GM21717 (cell line): ENCODE results near the gene AGAP1.

Source experiments
- ATAC-seq: cut with Tn5 transposase; IDR thresholded peaks from one replicate; pipeline ENCODE4 v1.9.1; 2021; ENCODE audit warnings: mild to moderate bottlenecking, moderate library complexity; ENCODE audit not compliant: unreplicated experiment

AGAP1 gene

DNA sequence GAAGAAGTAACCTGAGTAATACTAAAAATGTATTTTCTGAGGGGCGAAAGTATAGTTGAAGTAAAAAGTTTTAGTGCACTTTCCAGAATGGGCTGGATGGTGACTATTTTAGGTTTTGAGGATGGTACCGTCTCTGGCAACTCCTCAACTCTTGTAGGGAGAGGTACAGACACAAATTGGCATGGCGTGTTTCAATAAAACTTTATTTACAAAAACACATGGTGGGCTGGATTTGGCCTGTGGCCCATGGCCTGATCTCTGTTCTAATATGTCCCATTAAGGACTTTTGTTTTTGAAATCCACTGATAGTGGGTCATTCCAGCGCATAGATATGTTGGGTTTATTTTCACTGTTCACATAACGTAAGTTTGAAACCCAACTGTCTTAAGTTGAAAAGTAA is 132.8 kb downstream of the AGAP1 start:
- ATAC-seq = no peak

DNA sequence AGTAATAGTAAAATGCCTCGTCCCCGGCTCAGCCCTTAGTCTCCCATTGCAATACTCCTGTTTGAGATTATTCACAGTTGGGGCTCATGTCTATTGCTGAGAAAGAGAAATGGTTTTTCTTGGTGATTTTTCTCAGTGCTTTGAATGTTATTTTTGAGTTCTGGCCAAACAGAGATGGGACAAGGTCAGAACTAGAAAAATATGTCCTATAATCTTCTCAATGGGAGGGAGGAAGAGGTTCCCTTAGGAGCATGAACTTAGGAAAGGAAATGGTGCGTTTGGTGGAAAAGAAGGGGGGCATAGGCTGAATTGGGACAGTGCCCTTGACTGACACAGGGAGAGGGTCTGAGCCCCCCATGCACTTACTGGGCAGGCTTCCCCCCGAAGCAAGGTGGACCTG is 133.8 kb downstream of the AGAP1 start:
- ATAC-seq = no peak

GRCh38 chr2:235630718-235631296 is 137.0 kb downstream of the AGAP1 start:
- ATAC-seq = no peak

DNA sequence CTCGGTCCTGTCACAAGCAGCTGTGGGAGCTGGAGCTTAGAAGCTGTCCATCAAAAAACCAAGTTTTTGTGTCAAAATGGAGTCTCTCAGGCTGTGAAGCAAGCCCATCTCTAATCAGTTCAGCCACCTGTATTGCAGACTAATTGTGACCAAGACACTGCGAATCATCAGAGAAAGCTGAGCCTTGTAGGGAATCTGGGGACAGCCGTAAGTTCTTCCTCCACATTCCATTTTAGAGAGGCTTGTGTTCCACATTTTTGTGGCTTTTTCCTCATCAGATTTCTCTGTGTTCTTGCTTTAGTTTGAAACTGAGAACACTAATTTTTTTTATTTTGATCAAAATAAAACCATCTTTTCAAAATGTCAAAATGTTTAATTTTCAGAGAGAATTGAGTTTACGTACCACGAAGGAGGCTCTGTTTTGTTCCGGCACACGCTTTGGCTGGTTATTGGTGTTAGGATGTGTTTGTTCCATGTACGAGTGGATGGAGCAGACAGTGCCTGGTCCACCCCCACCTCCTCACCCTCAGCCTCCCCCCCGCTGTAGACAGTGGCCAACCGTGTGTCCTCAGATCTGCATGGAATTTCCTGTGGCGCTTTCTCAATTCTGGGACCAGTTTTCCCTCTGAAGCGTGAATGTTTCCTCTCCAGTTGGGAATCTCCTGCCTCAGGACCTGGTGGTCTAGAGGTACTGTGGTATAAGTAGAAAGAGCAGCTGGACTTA is 140.8 kb downstream of the AGAP1 start:
- ATAC-seq = no peak

DNA sequence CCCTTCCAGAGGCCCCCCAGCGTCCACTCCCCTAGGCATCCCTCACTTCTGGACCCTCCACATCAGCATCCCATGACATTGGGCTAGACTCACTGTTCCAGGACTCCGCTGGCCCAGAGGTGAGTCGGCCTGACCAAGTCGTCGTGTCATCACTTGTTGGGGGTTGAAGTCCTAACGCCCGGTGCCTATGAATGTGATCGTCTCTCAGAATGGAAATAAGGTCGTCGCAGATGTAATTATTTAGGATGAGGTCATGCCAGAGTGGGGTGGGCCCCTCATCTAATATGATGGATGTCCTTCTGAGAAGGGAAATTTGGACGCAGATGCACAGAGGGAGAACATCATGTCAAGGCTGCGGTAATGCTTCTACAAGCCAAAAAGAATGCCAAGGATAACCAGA is 142.7 kb downstream of the AGAP1 start:
- no peak for ATAC-seq

DNA sequence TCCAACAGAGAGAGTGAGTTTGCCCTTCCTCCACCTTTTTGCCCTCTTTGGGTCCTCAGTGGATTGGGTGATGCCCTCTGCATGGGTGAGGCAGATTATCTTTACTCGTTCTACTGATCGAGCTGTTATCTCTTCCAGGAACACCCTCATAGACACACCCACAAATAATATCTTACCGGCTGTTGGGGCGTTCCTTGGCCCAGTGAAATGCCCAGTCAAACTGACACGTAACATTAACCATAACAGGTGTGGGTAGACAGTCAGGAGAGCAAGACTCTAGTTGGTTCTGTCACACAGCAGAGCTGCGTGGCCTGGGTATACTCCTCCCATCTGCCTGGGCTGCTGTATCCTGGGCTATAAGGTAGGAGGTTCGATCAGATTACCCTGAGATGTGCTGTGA is 144.1 kb downstream of the AGAP1 start:
- ATAC-seq = no peak

DNA sequence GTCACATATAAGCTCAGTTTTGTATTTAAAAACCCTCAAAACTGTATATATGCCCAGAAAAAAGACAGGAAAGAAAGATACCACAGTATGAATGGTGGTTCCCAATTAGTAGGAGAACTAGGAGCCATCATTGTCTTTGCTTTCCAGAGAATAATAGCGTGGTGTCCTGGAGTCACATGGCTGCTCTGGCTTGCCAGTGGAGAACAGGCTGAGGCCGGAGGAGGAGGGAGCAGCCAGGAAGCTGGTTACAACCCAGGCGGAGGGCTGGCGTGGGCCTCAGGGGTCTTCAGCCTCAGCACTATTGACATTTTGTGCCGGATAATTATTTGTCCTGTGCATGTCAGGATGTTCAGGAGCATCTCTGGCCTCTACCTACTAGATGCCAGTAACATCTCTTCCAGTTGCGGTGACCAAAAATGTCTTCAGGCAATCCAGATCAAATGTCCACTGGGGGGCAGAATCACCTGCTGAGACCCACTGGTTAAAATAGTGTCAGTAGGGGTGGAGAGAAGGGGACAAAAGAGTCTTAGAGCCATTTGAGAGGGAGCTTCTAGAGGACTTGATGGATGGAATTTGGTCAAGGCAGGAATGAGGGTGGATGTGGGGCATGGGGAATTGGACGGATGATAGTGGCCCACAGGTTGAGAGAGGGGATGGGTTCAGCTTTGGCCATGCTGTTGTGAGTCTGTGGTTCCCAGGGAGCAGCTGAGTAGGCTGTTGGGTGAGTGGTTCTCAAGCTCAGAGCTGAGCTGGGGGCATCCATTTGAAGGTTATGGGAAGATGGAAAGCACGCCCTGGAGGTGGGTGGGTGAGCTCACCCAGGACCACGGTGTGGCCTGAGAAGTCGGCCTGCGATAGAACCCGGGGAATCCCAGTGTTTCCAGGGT is 144.9 kb downstream of the AGAP1 start:
- no peak for ATAC-seq

- ATAC-seq = no peak
These were observed 145.6 kb downstream of the AGAP1 start for GRCh38 chr2:235639428-235639773.

DNA sequence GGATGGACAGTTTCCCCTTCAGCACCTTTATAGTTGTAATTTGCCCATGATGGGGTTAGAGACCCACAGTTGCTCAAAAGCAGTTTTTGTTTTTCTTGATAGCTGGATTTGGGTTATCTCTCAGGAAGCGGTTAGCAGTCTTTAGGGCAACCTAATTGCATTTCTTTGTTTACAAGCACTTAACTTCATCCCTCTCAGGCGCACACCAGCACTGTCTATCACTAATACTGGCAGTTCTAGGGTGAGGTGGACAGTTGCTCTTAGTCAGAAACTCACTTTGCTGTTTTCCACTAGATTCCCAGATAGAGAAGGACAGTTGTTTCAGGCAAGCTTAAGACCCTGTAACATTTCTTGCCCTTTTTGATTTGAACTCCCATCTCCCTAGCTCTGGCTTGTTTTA is 146.0 kb downstream of the AGAP1 start:
- ATAC-seq = no peak

- ATAC-seq = no peak
These were observed 146.5 kb downstream of the AGAP1 start for GRCh38 chr2:235640377-235640776.

- no peak for ATAC-seq
These were observed 147.3 kb downstream of the AGAP1 start for GRCh38 chr2:235640926-235641723.

GRCh38 chr2:235641956-235642355 is 148.1 kb downstream of the AGAP1 start:
- ATAC-seq = no peak

GRCh38 chr2:235642446-235643098 is 148.7 kb downstream of the AGAP1 start:
- ATAC-seq = no peak

DNA sequence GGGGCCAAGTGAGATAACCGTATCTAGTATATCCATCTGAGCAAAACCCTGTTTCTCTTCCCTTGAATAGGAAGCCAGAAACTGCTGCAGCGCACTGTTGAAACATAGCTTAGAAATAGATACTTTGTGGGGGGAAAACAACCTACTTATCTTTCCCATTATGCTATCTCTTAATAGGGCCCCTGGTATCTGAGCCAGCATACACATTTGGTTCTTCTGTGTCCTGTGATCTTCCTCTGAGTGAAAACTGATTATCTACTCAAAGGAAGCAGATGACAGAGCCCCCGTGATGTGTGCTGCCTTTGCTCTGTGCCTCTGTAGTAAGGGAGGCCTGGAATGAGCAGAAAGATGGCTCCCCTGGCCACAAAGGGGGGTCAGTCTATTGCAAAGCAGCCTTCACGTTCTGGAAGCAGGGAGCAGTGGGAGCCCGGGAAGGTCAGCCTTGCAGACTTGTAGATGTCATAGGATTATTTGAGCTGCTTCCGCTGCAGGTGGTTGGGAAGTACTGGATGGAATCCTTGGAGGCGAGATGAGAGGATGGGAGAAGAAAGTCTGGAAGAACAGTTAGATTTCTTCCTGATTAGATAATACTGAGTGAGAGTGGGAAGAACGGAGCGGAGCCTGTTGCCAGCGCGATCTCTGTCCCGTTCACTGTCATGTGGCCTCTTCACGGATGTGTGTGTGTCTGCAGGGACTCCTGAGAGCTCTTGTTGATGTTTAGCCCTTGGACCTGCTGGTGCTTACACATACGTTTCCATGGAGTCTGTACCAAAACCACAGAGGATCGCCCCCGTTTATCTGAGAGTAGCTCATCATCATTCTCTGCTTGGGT is 150.1 kb downstream of the AGAP1 start:
- ATAC-seq = no peak

DNA sequence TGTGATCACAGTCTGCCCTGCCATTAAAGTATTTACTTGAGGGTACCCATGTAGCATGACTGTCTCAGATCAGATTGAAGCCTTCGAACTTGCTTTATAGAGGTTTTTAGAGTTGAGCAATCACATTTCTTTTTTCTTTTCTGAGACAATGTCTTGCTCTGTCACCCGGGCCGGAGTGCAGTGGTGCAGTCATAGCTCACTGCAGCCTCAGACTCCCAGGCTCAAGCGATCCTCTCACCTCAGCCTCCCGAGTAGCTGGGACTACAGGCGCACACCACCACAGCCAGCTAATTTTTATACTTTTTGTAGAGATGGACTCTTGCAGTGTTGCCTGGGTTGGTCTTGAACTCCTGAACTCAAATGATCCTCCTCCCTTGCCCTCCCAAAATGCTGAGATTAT is 153.4 kb downstream of the AGAP1 start:
- ATAC-seq = no peak

- ATAC-seq = no peak
These were observed 154.0 kb downstream of the AGAP1 start for GRCh38 chr2:235647877-235648276.

GRCh38 chr2:235649418-235649817 is 155.6 kb downstream of the AGAP1 start:
- ATAC-seq = no peak

DNA sequence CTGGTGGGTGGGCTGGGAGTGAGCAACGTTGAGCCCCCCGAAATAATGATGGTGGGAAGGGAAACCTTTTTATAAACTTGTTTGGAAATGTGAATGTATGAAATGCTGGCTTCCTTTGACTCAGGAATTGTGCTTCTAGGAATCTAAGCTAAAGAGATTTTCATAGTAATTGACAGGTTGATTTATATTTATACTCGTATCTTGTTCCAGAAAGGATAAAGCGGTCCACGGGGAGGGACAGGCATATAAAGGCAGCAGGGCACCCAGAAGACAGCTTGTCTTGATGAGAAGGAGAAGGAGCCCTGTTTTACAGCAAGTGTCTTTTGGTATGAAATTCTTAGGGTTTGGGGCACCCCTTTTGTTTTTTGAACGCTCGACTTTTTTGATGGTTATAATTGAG is 157.8 kb downstream of the AGAP1 start:
- no peak for ATAC-seq

- no peak for ATAC-seq
These were observed 160.4 kb downstream of the AGAP1 start for GRCh38 chr2:235654103-235654813.
